HG03039 (cell line): ENCODE results near the gene EDDM13.
"Not testable (repeated sequence)": the region's sequence is repeated elsewhere in the genome, so short reads cannot be mapped to it uniquely, and the experiment has no call there.

Experiments
- ATAC-seq: cut with Tn5 transposase; IDR thresholded peaks from one replicate; pipeline ENCODE4 v1.9.1; 2021; ENCODE audit warnings: mild to moderate bottlenecking, moderate library complexity; ENCODE audit not compliant: unreplicated experiment

The EDDM13 gene

DNA sequence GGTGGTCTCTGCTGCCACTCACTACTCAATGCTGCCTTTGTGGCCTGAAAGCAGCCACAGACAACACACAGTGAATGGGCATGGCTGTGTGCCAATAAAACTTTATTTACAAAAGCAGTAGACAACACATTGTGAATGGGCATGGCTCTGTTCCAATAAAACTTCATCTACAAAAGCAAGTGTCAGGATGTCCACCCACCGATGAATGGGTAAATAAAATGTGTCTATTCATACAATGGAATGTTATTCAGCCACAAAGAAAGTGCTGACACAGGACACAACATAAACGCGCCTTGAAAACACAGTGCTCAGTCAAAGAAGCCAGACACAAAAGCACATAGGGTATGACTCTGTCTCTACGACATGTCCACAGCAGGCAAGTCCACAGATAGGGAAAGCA lies 22.0 kb downstream of the EDDM13 start:
- no peak for ATAC-seq

DNA sequence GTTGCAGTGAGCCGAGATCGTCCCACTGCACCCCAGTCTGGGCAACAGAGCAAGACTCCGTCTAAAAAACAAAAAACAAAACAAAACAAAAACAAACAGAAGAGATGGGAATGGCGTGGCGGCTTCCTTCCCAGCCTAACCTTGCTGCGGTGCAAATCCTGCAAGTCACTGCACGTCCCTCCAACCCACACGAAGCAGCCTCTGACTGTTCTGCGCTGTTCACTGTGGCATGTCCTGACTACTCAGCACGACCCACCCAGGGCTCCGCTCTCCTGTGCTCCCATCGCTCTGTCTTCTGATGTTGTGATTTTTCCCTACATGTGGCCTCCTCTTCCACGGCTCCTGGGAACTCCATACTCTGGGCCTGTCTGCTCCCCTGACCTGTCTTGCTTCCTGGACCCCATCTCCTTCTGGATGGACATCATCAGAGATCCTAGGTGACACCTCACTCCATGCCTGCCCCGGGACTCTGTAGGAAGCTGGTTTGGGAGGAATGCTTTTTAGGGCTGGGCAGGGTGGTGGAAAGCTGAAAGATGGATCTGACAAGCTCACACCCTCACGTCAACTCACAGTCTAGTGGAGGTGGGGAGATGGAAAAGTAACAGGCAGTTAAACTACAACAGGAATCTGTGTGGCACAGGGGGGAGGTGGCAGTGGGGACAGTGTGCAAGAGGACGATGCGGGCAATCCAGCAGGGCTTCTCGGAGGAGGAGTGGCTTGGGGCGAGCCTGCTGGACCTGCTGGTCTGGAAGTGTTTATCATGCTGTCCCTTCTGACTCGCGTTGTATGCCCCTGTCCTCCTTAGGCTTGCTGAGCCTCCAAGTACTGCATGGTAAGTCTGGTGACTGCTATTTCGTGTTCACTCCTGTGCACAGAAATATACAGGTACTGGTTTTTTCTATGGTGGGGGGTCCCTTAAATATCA lies 23.2 kb downstream of the EDDM13 start:
- ATAC-seq, result no peak

DNA sequence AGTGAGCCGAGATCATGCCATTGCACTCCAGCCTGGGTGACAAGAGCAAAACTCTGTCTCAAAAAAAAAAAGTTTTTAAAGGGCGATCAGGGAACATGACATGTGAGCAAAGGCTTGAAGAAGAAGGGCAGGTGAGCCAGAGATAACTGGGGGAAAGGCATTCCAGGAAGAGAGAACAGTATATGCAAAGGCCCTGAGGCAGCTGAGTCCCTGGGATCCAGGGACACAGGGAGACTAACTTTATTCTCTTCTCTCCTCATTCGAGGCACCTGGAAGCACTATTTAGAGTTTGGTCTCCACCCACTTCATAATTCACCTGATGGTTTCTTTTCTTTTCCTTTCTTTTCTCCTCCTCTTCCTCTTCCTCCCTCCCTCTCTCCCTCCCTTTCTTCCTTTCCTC lies 24.5 kb downstream of the EDDM13 start:
- no peak for ATAC-seq

DNA sequence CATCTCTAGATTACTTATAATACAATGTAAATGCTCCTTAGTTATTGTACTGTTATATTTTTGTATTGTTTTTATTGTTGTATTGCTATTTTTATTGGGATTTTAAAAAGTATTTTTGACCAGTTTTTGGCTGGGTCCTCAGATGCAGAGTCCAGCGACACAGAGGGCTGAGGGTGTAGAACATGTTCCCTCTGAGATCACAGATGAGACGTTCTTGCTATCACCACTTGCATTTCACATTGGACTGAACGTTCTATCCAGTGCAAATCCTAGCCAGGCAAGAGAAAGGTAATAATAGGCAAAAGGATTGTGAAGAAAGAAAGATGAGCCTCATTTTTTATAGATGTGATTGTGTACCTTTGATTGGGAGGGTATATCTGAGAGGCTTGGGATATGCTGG lies 27.1 kb downstream of the EDDM13 start:
- ATAC-seq, result no peak

DNA sequence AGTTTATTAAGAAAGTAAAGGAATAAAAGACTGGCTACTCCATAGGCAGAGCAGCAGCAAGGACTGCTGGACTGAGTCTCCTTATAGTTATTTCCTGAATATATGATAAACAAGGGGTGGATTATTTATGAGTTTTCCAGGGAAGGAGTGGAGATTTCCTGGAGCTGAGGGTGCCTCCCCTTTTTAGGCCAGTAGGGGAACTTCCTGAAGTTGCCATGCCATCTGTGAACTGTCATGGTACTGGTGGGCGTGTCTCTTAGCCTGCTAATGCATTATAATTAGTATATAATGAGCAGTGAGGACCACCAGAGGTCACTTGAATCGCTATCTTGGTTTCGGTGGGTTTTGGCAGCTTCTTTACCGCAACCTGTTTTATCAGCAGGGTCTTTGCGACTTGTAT lies 28.6 kb downstream of the EDDM13 start:
- ATAC-seq, result no peak

DNA sequence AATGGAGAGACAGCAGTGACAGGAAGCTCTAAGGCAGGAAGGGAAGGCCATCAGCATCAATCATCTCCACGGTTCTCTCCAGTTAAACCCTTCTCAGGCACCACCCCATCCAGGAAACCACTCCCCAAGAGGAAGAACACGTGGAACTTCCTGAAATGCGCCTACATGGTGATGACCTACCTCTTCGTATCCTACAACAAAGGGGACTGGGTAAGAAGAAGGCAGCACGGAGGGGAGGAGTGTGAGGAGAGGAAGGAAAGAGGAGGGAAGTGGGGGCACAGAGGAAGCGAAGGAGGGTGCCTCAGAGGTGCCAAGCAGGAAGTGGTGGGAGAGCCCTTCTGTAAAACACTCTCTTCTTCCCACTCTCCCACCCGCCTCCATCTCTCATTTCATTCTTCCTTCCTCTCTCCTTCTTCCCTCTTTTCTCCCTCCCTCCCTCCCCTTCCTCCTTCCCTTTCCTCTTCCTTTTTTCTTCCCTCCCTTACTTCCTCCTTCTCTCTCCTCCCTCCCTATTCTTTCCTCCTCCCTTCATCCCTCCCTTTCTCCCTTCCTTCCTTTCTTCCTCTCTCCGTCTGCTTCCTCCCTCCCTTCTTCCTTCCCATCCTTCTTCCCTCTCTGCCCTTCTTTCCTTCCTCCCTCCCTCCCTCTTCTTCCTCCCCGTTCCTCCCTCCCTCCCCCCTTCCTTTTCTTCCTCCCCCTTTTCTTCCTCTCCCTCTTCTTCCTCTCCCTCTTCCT lies 29.5 kb downstream of the EDDM13 start:
- no peak for ATAC-seq

DNA sequence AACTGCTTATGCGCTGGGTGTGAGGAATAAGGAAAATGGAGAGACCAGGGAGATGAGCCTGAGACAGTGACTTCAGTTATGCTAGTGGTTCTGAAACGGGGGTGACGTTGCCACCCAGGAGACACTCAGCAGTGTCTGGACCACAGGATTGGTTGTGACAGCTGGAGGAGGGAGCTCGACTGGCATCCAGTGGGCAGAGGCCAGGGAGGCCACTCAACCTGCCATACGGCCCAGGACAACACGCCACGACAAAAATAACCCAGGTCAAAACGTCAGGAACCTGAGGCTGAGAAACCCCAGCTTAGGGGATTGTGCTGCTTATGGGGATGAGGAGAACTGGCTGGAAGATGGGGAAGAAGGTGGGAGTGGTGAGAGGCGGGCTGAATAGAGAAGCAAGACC lies 31.7 kb downstream of the EDDM13 start:
- no peak for ATAC-seq

DNA sequence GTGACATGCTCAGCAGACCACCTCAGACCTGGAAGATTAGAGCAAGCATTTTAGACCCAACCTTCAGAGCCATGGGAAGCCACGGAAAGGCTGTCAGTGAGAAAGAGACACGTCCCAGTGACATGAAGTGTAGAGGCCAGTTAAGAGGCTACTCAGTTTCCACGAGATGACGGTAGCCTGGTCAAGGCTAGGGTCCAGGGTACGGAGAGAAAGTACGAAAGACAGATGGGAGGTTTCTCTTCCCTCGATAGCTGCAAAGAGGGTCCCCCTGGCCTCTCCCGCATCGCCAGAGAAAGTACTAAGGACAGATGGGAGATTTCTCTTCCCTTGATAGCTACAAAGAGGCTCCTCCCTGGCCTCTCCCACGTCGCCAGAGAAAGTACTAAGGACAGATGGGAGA lies 33.5 kb downstream of the EDDM13 start:
- ATAC-seq, result no peak

DNA sequence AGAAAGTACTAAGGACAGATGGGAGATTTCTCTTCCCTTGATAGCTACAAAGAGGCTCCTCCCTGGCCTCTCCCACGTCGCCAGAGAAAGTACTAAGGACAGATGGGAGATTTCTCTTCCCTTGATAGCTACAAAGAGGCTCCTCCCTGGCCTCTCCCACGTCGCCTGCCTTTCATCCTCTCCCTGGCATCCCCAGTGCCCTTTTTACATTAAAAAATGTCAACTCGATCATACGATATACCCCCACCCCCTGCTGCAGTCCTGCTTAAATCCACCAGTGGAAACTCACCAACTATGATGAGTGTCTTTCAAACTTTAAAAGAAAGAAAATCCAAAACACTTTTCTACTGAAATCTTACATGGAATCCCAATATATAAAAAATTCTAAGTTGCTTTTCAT lies 34.5 kb downstream of the EDDM13 start:
- not testable (repeated sequence) for ATAC-seq

DNA sequence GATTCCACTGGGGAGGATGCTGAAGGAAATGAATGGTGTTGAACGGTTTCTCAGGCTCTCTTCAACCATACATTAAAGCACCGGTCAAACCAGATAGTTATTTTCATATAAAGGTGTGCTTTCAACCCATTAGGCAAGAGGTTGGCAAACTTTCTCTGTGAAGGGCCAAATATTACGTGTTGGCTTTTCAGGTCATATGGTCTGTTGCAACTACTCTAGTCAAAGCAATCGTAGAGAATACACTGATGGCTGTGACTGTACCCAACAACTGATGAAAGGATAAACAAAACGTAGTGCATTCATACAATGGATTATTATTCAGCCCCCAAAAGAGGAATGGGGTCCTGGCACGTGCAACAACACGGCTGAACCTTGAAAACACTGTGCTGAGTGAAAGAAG lies 36.2 kb downstream of the EDDM13 start:
- ATAC-seq, result no peak

DNA sequence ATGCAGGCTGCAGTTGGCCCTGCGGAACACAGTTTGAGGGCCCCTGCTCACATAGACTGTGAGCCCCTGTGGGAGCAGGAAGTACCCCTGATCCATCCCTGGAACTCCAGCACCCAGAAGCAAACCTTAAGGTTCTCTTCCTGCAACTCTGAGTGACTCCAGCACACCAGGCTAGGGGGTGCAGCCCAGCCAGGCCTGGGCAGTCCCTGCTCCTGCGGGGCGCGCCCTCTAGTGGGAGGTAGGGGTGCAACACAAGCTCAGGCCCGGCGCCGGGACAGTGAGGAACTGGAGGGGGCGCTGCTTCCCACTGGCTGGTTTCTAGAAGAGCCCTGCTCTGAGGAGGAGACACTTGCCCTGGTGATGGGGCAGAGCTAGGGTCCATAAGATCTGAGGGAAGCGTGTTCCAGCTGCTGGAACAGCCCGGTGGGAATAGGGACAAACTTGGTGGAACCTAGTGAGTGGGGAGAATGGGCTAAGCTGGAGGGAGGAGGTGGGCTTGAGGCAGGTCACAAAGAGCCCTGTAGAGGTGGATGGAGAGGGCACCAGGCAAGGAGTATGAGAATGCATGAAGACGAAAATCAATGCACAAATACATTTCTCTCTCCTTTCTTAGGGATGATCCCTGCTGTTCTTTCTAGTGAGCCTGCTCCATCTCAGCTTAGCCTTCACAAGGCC lies 37.1 kb downstream of the EDDM13 start:
- no peak for ATAC-seq

DNA sequence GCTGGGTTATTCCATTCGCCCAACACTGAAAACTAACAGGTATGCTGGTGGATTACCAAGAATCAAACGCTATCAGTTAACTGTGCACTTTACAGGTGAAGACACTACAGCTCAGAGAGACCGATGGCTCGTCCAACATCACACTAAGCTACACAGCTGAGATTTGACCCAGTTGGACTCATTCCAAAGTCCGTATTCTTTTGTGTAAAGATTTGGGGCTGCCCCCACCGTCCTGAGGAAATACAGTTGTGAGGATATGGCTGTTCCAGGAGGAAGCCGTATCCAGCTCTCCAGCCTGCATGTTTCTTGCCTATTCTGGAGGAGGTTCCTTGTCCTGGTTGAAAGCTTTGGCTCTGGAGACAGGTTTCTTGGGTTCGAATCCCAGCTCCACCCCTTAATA lies 37.9 kb downstream of the EDDM13 start:
- ATAC-seq, result no peak

DNA sequence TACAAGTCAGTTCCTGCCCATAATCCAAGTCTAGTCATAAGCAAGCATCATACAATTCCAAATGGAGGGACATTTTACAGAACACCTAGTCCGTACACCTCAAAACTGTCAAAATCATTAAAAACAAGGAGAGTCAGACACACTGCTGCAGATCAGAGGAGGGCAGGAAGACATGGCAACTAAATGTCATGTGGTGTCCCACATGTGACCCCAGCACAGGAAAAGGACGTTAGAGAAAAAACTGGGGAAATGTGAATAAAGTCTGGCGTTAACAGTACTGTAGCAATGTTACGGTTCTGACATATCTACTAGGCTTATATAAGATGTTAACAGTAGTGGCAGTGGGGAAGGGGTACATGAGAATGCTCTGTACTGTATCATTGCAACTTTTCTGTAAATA lies 39.8 kb downstream of the EDDM13 start:
- ATAC-seq, result no peak

DNA sequence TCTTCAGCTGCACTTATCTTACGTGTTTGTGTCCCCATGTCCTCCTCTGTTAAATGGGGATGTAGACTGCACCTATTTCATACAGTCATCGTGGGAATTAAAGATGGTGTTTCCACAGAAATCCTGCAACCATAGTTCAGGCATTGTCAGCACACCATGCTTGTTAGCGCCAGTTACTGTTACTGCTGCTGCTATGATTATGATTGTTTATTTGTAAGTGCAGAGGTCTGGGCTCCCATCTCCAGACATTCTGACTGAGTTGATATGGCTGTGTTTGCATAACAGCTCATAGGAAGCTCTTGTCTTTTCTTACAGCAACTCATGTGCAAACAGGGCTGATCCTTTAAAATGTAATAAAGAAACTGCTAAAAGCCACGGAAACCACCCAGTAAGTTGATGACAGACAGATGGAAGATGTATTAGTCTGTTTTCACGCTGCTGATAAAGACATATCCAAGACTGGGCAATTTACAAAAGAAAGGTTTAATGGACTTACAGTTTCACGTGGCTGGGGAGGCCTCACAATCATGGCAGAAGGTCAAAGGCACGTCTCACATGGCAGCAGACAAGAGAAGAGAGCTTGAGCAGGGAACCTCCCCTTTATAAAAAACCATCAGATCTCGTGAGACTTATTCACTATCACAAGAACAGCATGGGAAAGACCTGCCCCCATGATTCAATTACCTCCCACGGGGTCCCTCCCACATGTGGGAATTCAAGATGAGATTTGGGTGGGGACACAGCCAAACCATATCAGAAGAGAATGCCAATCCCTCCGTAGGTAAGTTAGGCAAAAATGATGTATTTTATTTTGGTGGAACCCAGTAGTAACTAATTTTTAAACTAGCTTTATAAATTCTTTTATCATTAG lies 40.5 kb downstream of the EDDM13 start:
- ATAC-seq, result no peak

DNA sequence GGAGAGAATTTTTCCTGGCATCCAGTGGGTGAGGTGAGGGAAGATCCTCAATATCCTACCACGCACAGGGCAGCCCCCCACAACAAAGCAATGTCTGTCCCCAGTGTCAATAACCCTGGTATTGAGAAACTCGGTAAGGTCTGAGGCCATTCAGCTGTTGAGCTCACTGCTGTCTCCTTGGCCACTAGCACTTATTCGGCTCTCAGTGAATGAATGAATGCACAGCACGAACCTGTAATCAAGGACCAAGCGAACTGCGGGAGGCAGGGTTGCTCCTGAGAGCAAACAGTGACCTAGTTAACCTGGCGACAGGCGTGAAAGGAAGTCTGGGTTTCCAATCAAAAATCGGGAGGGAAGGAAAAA lies 41.5 kb downstream of the EDDM13 start:
- ATAC-seq, result no peak

DNA sequence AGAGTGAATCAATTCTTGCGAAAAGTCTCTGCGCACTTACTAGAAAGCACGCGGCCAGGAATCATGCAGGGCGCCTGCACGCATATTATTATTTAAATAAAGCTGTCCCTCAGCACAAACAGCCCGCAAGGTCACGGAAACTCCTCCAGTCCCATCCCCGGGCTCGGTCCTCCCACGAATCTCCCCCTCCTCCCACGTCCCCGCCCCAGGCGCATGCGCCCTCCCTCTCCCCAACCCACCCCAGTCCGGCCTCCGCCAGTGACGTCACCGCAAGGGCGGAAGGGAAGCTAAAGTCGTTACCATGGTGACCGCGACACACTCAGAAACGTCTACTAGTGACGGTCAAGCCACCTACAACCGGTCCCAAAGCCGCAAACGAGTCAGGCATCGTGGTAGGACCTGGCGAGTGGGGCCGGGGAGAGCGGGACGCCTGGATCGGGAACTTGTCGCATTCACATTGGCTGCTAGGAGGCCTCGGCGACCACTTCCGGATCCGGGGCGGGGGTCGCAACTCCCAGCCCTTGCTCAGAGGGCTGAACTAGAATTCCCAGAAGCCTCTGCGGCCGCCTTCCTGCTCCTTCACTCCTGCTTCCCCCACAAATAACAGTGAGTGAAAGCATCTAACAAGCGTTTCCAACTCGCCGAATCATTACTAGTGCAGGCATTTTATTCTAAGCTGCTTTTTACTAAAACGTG lies 42.0 kb downstream of the EDDM13 start, which contains the start of gene ZSCAN5A:
Gene ZSCAN5A (minus strand): TSS at position 459 of the 696 bp plus-strand sequence. CDS start 89,793 bp downstream, outside the sequence.
- peak; percentile 73 for ATAC-seq

DNA sequence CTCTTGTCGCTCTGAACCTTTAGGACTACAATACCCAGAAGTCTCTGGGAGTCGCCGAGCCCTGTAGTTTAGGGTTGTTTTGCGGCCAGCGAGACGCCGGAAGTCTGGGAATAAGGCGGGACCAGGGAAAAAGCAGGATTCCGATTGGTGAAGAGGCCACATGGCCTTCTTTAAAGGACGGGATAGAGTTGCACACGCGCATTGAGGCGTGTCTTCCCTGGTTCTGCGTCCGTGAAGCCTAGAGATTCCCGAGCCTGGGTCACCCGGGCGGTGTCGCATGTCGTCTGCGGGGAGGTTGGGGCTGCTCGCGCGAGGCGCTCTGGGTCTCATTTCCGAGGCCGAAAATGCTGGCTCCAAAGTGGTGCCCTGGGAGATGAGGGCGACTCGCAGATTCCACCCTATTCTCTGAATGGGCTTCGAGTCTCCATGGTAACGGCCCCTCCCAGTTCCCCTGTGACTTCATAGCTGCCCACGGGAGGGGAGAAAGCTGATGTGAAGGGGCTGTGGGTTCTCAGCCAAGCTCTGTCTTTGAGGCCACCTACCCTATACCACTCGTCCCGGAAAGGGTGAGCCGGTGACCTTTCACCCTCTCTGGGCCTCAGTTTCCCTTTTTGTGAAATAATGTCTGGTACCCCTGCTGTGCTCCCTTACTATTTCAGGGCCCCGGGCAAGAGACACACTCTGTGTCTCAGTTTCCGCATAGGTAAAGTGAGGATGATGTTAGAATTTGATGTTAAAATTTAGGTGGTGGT lies 42.7 kb downstream of the EDDM13 start:
- ATAC-seq, result peak; percentile 64

DNA sequence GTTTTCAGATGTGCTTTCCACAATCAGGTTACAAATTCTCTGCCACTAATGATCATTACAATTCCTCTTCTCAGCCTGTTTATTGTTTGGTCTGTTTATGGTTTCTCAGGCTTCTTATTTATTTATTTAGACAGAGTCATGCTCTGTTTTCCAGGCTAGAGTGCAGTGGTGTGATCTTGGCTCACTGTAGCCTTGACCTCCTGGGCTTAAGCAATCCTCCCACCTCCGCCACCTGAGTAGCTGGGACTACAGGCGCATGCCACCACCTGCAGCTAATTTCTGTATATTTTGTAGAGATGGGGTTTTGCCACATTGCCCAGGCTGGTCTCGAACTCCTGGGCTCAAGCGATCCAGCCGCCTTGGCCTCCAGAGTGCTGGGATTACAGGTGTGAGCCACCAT lies 44.2 kb downstream of the EDDM13 start:
- ATAC-seq, result no peak

DNA sequence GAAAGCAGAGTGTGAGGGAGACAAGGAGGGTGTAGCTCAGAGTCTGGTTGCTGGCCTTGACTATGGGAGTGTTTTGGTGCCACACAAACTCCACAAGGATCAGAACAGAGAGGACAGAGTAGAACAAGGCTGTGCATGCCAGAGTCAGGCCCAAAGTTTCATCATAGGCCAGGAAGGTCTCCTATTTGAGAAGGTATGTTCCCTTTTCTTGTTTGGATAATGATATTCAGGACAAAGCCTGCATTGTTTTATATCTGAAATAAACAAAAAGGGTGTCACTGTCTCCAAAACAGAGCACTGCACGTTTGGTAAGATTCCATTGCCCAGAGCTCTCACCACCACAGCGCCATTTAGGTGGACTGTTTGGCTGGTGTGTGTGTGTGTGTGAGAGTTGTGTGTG lies 45.2 kb downstream of the EDDM13 start:
- ATAC-seq, result no peak
